Brain pericyte (primary cell): Measurements from ENCODE around the gene JCAD.

Source experiments
- DNase-seq: peaks from one replicate; pipeline ENCODE4 v3.0.0-alpha.2; 2012; ENCODE audit warnings: low read depth, low spot score

Gene JCAD

GRCh38 chr10:30046476-30046875, 12.9 kb downstream of the JCAD start:
- DNase-seq, result no peak

- no peak for DNase-seq
Measured at GRCh38 chr10:30045961-30046360, 13.4 kb downstream of the JCAD start.

DNA sequence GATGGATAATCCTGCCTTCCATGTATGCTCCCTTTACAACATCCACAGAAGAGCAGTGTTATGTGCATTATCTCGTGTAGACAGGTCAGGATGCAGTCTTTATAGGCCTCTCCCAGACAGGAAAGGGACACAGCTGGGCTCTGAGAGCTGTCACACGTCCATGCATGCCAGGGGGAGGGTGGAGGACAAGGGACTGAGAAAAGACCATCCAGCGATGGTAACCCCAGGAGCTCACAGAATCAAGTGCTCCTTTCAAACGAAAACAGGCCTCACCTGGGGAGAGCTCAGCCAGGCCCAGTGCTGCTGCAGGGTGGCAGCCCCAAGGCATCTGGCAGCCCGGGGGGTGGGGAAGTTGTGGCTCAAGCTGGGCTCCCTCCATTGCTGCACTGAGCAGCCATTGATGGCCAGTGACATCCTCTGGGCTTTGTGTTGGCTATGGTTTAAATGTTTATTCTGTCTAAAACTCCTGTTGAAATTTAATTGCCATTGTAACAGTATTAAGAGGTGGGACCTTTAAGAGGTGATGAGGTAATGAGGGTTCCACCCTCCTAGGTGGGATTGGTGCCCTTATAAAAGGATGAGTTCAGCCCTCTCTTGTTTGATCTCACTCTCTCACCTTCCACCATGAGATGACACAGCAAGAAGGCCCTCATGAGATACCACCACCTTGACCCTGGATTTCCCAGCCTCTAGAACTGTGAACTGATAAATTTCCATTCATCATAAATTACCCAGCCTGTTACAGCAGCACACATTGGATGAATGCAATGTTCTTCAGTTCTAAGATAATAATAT, 15.7 kb downstream of the JCAD start:
- no peak for DNase-seq

DNA sequence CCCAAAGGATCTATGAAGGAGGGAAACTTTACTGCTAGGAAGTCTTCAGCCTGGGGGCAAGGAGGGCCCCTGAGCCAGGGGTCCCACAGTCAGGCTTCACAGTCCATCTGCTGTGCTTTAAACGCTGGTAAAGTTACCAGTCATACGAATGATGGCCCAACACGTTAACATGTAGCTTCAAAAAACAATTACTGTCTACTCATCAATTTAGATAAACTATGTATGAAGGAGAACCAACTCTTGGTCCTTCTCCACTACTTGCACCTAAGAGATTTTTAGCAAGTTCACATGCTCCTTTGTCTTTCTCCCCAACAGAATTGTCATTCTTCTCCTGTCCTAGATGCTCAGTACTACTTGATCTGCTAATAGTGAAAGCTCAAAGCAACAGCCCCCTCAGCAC, 16.6 kb downstream of the JCAD start:
- DNase-seq, result no peak

DNA sequence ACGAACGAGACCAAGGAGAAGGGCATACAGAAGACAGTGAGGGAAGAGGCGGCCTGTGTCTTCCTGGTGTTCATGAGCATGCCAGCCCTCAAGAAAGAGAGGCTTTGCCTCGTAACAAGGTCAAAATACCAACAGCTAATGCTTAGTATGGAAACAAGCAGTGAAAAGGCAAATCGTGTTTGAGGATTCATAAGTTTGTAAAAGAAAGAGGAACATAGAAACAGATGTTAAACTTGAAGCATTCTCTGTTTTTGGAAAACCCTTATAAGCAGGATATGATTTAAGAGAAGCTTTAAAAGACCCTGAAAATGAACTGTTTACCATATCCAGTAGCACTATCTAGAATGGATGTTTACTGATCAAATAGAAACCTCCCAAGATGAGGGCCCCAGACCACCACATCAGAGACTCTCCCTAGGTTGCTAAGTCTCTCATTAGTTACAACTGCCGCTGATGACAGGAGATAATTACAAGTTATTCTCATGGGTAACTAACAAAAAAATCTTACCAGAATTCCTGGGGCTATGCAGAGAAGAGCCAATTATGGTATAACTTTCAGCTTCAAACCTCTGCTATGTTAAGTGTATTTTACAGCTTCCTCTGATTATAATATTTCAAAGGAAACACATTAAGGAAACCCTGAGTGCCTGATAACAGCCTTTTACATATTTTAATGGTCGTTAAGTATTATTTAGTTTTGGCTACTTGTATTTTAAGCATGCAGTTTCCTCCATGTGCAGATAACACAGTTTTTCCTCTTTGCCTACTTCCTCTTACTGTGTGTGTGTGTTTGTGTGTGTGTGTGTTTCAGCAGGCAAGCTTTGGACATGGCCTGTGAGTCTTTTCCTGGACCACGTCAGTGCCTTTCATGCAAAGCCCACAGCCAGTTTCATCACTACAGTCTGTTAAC, 17.9 kb downstream of the JCAD start:
- no peak for DNase-seq

- DNase-seq, result no peak
Measured at GRCh38 chr10:30040597-30040996, 18.8 kb downstream of the JCAD start.

GRCh38 chr10:30039988-30040387, 19.4 kb downstream of the JCAD start:
- DNase-seq, result no peak

DNA sequence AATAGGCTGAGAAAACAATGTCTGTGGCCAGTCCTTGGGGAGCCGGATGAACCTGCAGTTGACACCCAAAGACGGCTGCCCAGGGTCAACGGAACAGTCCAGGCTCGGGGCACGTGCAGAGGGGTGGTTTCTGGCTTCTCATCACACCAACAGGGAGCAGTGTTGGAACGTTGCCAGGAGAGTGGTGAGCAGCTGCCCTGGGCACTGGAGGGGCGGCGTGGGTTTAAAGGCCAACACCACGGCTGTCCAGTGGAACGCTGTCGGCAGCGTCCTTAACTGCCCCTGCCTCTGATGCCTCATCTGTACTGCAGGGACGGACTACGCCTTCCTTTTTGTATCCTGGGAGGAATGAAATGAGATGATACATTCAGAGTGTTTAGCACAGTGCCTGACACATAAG, 19.8 kb downstream of the JCAD start:
- no peak for DNase-seq

GRCh38 chr10:30038781-30039536, 20.4 kb downstream of the JCAD start:
- no peak for DNase-seq

GRCh38 chr10:30037620-30038336, 21.6 kb downstream of the JCAD start:
- DNase-seq, result no peak

GRCh38 chr10:30036811-30037210, 22.6 kb downstream of the JCAD start:
- no peak for DNase-seq

GRCh38 chr10:30036341-30036740, 23.0 kb downstream of the JCAD start:
- no peak for DNase-seq

- no peak for DNase-seq
Measured at GRCh38 chr10:30034433-30035137, 24.8 kb downstream of the JCAD start.

GRCh38 chr10:30032125-30032524, 27.3 kb downstream of the JCAD start:
- no peak for DNase-seq

DNA sequence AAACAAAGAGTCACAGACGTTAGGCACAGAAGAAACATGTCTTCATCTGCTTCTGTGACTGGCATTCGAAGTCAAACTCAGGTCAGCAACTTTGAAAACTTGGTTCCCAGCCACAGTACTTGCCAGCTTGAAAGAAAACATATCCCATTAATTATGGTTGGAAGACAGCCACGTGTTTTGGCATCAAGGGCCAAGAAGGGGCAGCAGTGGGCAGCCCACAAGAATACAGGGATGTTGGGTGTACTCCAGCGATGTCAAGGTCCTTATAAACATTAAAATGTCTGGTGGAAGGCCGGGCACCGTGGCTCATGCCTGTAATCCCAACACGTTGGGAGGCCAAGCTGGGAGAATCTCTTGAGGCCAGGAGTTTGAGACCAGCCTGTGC, 29.5 kb downstream of the JCAD start:
- DNase-seq, result no peak

DNA sequence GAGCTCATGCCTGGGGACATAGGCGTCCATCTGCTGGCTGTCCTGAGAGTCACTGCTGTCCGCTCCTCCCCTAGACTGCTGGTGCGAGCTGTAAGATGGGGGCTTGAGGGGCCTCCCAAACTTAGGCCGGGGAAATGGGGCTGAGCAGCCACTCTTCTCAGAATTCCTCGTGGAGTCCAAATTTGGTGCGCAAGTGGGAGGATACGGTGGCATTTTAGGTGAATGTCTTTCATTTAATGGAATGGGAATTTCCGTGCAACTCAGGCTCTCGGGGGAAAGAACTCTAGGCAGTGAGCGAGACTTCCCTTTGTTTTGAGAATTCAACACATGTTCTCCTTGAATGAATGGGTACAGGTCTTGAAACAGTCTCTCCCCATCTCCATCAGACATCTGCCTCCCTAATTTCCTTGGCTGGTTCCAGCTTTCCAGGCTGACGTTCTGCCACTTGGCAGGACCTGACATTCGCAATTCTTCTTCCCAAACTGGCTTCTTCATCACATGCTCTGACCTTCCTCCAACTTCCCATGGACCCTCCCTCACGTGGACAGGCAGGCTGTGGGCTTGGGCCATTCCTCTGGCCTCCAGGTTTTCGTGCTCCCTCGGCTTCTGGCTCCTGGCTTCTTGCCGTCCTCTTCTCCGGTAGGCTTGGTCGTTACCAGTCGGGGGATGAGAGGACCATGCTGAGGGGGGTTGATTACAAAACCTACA, 30.1 kb downstream of the JCAD start:
- no peak for DNase-seq

GRCh38 chr10:30028738-30029030, 30.7 kb downstream of the JCAD start:
- DNase-seq, result no peak

- no peak for DNase-seq
Measured at GRCh38 chr10:30028006-30028737, 31.2 kb downstream of the JCAD start.
